Stromal cell of bone marrow (primary cell): Measurements from ENCODE around the gene FOCAD.

Experiments
- DNase-seq: peaks from one replicate; pipeline ENCODE4 v3.0.0-alpha.2; 2012; ENCODE audit warnings: low read depth

The FOCAD gene

GRCh38 chr9:21023861-21024260 lies 339.8 kb downstream of the FOCAD start:
- DNase-seq: no peak

- DNase-seq: no peak
These were observed 343.2 kb downstream of the FOCAD start for GRCh38 chr9:21027295-21027694.

DNA sequence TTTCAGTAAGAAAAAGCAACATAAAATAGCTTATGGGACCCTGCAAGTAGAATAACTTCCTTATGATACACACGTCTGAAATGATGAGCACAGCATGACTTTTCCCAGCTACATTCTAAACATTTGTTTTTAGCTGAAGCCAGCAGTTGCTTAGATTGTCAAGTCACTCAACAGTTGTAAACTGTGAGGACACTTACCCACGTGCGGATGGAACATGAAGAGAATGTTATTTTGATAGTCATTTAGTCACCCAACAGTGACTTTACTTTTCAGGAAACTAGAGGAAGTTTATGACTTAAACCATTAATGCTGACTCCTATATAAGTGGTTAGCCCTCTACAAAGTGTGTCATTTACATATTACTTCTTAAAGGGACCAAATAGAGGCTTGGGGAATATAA lies 344.4 kb downstream of the FOCAD start:
- no peak for DNase-seq

DNA sequence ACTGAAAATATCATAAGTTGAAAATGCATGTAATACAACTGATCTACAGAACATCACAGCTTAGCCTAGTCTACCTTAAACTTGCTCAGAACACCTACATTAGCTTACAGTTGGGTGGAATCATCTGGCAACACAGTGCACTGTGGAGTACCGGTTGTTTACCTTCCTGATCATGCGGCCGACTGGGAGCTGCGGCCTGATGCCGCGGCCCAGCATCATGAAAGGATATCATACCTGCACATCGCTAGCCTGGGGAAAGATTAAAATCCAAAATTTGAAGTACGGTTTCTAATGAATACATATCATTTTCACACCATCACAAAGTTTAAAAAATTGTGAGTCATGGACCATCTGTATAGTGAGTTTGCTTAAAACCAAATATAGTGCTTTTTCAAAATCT lies 345.6 kb downstream of the FOCAD start:
- no peak for DNase-seq

DNA sequence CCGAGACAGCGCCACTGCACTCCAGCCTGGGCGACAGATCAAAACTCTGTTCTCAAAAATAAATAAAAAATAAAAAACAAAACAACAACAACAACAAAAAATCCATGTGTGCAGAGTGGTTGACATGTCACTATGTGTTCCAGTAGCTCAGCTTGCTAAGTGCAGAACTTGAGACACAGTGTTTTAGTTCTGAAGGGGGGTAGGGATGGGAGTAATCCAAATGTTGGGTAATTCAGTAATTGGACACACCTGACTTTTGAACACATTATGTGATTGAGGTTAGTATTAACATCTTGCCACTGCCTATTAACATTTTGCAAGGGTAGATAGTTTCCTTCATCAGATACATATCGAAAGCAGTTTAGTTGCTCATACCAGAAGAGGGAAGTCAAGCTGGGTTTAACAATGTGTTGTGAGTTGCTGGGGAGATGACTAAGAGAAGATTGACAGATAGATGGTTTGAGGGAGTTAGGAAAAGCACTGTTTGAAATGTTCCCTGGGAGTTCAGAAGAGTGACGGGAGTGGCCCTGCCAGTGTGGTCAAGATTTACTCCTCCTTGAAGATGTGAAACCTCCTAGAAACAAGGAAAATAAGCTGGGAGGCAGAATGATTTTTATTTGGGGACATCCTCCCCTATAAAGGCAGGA lies 346.5 kb downstream of the FOCAD start:
- DNase-seq: peak; percentile 43

DNA sequence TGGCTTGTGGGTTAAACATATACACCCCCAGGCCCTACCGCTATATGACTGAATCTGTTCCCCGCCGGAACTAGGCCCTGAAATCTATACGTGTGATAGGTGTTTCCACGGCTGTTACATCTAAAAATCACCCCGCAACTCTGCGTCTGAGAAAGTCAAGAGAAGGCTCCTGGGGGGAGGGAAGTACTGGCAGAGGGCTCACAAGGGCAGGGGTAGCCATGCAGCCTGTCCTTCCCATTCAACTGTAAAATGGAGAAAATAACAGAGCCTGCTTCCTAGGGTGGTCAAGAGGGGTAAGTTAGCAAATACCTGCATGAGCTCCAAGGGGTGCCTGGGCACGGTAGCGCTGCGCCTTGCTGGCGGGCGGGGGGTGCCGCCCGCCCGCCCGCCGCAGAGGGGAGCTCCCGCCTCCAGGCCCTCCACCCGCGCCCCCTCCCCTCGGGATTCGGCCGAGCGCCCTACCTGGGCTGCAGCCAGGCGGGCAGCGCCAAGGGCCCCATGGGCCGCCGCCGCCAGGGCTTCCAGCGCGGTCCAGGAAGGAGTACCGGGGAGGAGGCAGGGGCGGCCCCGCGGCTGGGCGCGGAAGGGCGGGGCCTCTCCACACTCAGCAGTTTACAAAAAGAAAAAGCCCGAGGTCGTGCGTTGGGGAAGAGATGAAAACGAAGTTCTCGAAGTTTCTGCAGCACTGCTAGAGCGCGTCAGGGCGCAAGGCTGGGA lies 347.2 kb downstream of the FOCAD start, which contains the start of gene HACD4:
TSS of gene HACD4 (minus strand) at position 550 of the 717 bp plus-strand sequence. CDS start at position 500, 50 bp downstream.
- DNase-seq: no peak

- DNase-seq: no peak
These were observed 347.7 kb downstream of the FOCAD start for GRCh38 chr9:21031808-21032183.

DNA sequence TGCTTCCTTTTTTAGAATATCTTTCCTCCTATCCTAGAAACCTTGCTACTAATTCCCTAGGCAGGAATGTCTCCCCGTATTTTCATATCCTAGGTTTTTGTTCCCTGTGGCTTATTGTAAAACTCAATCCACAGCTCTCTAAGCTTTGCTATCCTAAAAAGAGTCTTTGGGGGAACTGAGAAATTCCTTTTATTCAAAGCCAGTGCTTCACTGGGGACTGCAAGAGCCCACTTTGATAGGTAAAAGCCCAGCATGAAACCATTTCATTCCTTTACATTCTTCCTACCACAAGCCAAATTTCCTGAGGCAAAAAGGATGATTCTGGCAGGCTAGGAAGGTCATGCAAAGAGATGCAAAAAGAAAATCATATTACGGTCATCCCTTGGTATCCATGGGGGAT lies 353.2 kb downstream of the FOCAD start:
- no peak for DNase-seq

GRCh38 chr9:21039302-21039701 lies 355.2 kb downstream of the FOCAD start:
- no peak for DNase-seq

DNA sequence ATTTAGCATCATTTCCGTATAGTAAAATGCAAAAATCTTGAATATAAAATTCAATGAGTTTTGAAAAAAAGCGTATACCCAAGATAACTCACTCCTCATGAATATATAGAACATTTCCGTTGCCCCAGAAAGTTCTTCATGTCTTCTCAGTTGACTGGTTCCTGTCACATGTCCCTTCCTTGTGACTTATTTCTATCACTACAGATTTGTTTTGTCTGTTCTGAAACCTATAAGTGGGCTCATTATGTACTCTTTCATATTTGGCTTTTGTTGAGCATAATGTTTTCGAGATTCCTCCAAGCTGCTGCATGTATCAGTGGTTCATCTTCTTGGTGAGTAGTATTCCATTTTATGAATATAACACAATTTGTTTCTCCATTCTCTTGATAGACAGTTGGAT lies 358.4 kb downstream of the FOCAD start:
- DNase-seq: no peak

DNA sequence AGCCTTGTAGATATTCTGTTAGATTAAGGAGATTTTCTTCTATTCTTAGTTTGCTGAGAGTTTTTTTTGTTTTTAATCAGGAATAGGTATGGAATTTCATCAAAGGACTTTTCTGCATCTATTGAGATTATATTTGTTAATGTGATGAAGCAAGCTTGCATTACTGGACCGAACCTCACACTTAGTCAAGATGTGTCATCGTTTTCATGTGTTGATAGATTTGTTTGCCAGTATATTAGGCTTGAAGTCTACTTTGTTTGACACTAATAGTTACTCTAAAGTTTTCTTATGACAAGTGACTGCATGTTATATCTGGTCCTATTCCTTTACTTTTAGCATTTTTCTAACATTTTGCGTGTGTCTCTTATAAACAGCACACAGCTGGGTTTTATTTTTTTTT lies 359.8 kb downstream of the FOCAD start:
- no peak for DNase-seq
